MM.1S (cell line): ENCODE results near the gene ABCA13.

Source experiments
- DNase-seq: peaks from one replicate; pipeline ENCODE4 v3.0.0-alpha.2; 2015
- H2AFZ ChIP-seq: fragments of 300-600 bp; sonication (generic); 2 replicates; pipeline ENCODE4 v1.6.0; 2016; ENCODE audit warnings: antibody characterized with exemption, low read length
- H3F3A ChIP-seq: fragments of 300-600 bp; sonication (generic); 2 replicates; pipeline ENCODE4 v1.6.1; 2016; ENCODE audit warnings: mild to moderate bottlenecking, antibody characterized with exemption, low read length, moderate library complexity, mixed read lengths; ENCODE audit not compliant: insufficient read depth
- H3K27ac ChIP-seq: fragments of 300-600 bp; sonication (generic); 2 replicates; pipeline ENCODE4 v1.5.1; 2016; ENCODE audit warnings: mild to moderate bottlenecking, low read length
- H3K27me3 ChIP-seq: fragments of 300-600 bp; sonication (generic); replicated peaks from 2 replicates; pipeline ENCODE4 v1.6.0; 2016; ENCODE audit warnings: low read length; ENCODE audit not compliant: insufficient read depth
- H3K36me3 ChIP-seq: fragments of 300-600 bp; sonication (generic); replicated peaks from 2 replicates; pipeline ENCODE4 v1.6.1; 2016; ENCODE audit warnings: mild to moderate bottlenecking, low read length, mixed read lengths; ENCODE audit not compliant: insufficient read depth
- H3K4me1 ChIP-seq: fragments of 300-600 bp; sonication (generic); 2 replicates; pipeline ENCODE4 v1.6.1; 2016; ENCODE audit warnings: low read length, mixed read lengths
- H3K4me2 ChIP-seq: fragments of 300-600 bp; sonication (generic); 2 replicates; pipeline ENCODE4 v1.6.0; 2016; ENCODE audit warnings: low read depth, low read length
- H3K4me3 ChIP-seq: fragments of 300-600 bp; sonication (generic); 2 replicates; pipeline ENCODE4 v1.5.1; 2016; ENCODE audit warnings: low read length, mixed read lengths
- H3K79me2 ChIP-seq: fragments of 300-600 bp; sonication (generic); 2 replicates; pipeline ENCODE4 v1.6.1; 2016; ENCODE audit warnings: mixed run types, low read length, mixed read lengths
- H3K9ac ChIP-seq: fragments of 300-600 bp; sonication (generic); 2 replicates; pipeline ENCODE4 v1.6.1; 2016; ENCODE audit warnings: low read length, mixed read lengths
- H3K9me2 ChIP-seq: fragments of 300-600 bp; sonication (generic); replicated peaks from 2 replicates; pipeline ENCODE4 v1.6.1; 2016; ENCODE audit warnings: mild to moderate bottlenecking, low read length, mixed read lengths; ENCODE audit not compliant: insufficient read depth
- H3K9me3 ChIP-seq: fragments of 300-600 bp; sonication (generic); replicated peaks from 2 replicates; pipeline ENCODE4 v1.6.1; 2016; ENCODE audit warnings: mild to moderate bottlenecking, low read length, mixed read lengths; ENCODE audit not compliant: insufficient read depth
- H4K20me1 ChIP-seq: fragments of 300-600 bp; sonication (generic); 2 replicates; pipeline ENCODE4 v1.6.1; 2016; ENCODE audit warnings: mild to moderate bottlenecking, low read length, moderate library complexity, mixed read lengths; ENCODE audit not compliant: insufficient read depth
- CTCF ChIP-seq: fragments of 300-600 bp; sonication (generic); IDR thresholded peaks from 2 replicates; pipeline ENCODE4 v1.5.1; 2016; ENCODE audit warnings: antibody characterized with exemption, low read length, mixed read lengths
- EZH2 ChIP-seq: fragments of 300-600 bp; sonication (generic); optimal IDR thresholded peaks from 2 replicates; pipeline ENCODE3; 2017; ENCODE audit warnings: low read depth, mild to moderate bottlenecking, antibody characterized with exemption, low read length, mixed read lengths
- EZH2phosphoT487 ChIP-seq: fragments of 300-600 bp; sonication (generic); IDR thresholded peaks from 2 replicates; pipeline ENCODE4 v1.6.1; 2018; ENCODE audit warnings: antibody characterized with exemption, low read length

ABCA13 gene

DNA sequence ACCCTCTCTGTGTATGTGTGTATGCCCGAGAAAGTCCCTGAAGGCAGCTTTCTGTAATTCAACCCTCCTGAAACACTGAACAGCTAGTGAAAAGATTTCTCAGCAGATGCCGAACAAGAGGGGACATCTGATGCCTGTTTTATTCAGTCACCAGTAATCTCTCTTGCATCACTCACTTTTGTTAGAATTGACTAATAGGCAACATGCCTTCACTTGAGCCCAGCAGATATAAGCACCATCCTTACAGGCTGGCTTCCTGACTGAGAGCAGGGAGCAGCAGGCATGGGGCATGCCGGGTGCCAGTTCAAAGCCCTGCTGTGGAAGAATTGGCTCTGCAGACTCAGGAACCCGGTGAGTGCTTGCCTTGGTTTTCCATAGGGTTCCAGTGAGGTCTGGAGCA, at the start of gene ABCA13:
TSS of gene ABCA13 (plus strand) at position 257 of the 400 bp plus-strand sequence. CDS start at position 283, 26 bp downstream.
- no peak for DNase-seq
- Histone ChIP-seq H3K36me3 (no peaks in the 10 kb centered on the region), H3K27ac (no peak within 1 kb of the TSS), H4K20me1 (no peaks in the 10 kb centered on the region), H3F3A (no peaks in the 10 kb centered on the region), H2AFZ (no peak within 1 kb of the TSS), H3K4me3 (no peak within 1 kb of the TSS), H3K79me2 (no peaks in the 10 kb centered on the region), H3K4me1 (no peaks in the 10 kb centered on the region), H3K9me3 (no peaks in the 10 kb centered on the region), H3K27me3 (no peaks in the 10 kb centered on the region), H3K4me2 (no peak within 1 kb of the TSS), H3K9ac (no peak within 1 kb of the TSS), H3K9me2 (no peaks in the 10 kb centered on the region)
- no peak for TF ChIP-seq CTCF
- TF ChIP-seq EZH2phosphoT487 = no peak
- TF ChIP-seq EZH2 = no peak

- Histone ChIP-seq H3K4me1 (no peaks in the 10 kb centered on the region), H2AFZ (no peak overlapping the region)
- TF ChIP-seq EZH2 = no peak
- no peak for TF ChIP-seq EZH2phosphoT487
These were observed 45.2 kb upstream of the ABCA13 start for GRCh38 chr7:48126037-48126436.

GRCh38 chr7:48130658-48131108, 40.6 kb upstream of the ABCA13 start:
- DNase-seq = no peak

More at GRCh38 chr7:48126037-48126436, 45.2 kb upstream of the ABCA13 start:
- no peak overlapping the region for H3K4me2 ChIP-seq
- H3K9me3 ChIP-seq = no peaks in the 10 kb centered on the region
- no peak for DNase-seq
- no peaks in the 10 kb centered on the region for H3K9me2 ChIP-seq
- H3K79me2 ChIP-seq = no peaks in the 10 kb centered on the region
- no peak overlapping the region for H3K4me3 ChIP-seq
- no peak overlapping the region for H3K27ac ChIP-seq
- H3K27me3 ChIP-seq = no peaks in the 10 kb centered on the region
- H4K20me1 ChIP-seq = no peaks in the 10 kb centered on the region
- H3F3A ChIP-seq = no peaks in the 10 kb centered on the region
- no peaks in the 10 kb centered on the region for H3K36me3 ChIP-seq
- no peak overlapping the region for H3K9ac ChIP-seq

More at GRCh38 chr7:48130658-48131108, 40.6 kb upstream of the ABCA13 start:
- H3F3A ChIP-seq = no peaks in the 10 kb centered on the region
- H3K36me3 ChIP-seq = no peaks in the 10 kb centered on the region
- TF ChIP-seq EZH2 (no peak), EZH2phosphoT487 (no peak), CTCF (no peak)
- H4K20me1 ChIP-seq = no peaks in the 10 kb centered on the region
- H2AFZ ChIP-seq = no peak overlapping the region
- H3K79me2 ChIP-seq = no peaks in the 10 kb centered on the region
- no peak overlapping the region for H3K9ac ChIP-seq
- no peak overlapping the region for H3K4me3 ChIP-seq
- no peaks in the 10 kb centered on the region for H3K9me3 ChIP-seq
- no peaks in the 10 kb centered on the region for H3K4me1 ChIP-seq
- H3K9me2 ChIP-seq = no peaks in the 10 kb centered on the region
- no peaks in the 10 kb centered on the region for H3K27me3 ChIP-seq
- no peak overlapping the region for H3K4me2 ChIP-seq
- no peak overlapping the region for H3K27ac ChIP-seq
